SK-N-SH (cell line): ENCODE results near the gene FNTB.

ENCODE experiments used
- CTCF ChIP-seq: fragments of 200-600 bp; sonication (generic); IDR thresholded peaks from 2 replicates; pipeline ENCODE4 v1.6.1; 2017; ENCODE audit warnings: antibody characterized with exemption, mild to moderate bottlenecking, moderate library complexity
- FOXM1 ChIP-seq: IDR thresholded peaks from 2 replicates; pipeline ENCODE4 v1.4.0; 2012; ENCODE audit warnings: low read depth, mild to moderate bottlenecking
- PBX3 ChIP-seq: IDR thresholded peaks from 2 replicates; pipeline ENCODE4; 2012
- ZBTB33 ChIP-seq: IDR thresholded peaks from 2 replicates; pipeline ENCODE4 v1.4.0; 2012; ENCODE audit warnings: low read depth, borderline replicate concordance

GRCh38 chr14:65065719-65066118, 79.0 kb downstream of the FNTB start:
- TF ChIP-seq FOXM1 (no peak), CTCF (no peak), PBX3 (no peak), ZBTB33 (no peak)
